Gastrocnemius medialis (tissue), 4 donors: Measurements from ENCODE around the gene PSAP. TPM values are rescaled to one million over a fixed set of nuclear protein-coding genes. Genes with fewer than 3 reads are reported as not detected.
A peak's percentile ranks its signal among the peaks of the same experiment; 100 is the strongest.

ENCODE experiments used
- ATAC-seq, 2 donors: fragments of 150-250 bp; one replicate each; pipeline ENCODE4 v1.9.1; 2016
- DNase-seq, 2 donors: peaks; one replicate each; pipeline ENCODE4 v3.0.0-alpha.2; 2019
- H3K27ac ChIP-seq, 4 donors: fragments of 200-600 bp; sonication (generic); 1 replicate in 1 of 4; 2 replicates in 3 of 4; pipeline ENCODE4 v1.5.1; 2016 to 2018; ENCODE audit warnings: mild to moderate bottlenecking in 2 of 4, moderate library complexity in 1 of 4
- H3K27me3 ChIP-seq, 3 donors: fragments of 200-600 bp; sonication (generic) in 2 of 3; 1 replicate in 1 of 3; 2 replicates in 2 of 3; pipeline versions ENCODE4 v1.5.1 to v1.6.0; 2016 to 2019; ENCODE audit warnings: mild to moderate bottlenecking in 1 of 3, moderate library complexity in 1 of 3
- H3K36me3 ChIP-seq, 2 donors: fragments of 200-600 bp; sonication (generic) in 1 of 2; one replicate each; pipeline ENCODE4 v1.5.1; 2017 to 2018
- H3K4me1 ChIP-seq, 2 donors: fragments of 200-600 bp; sonication (generic) in 1 of 2; one replicate each; pipeline ENCODE4 v1.5.1; 2016 to 2017; ENCODE audit warnings: mild to moderate bottlenecking in 2 of 2
- H3K4me3 ChIP-seq, 4 donors: fragments of 200-600 bp; sonication (generic) in 3 of 4; 1 replicate in 1 of 4; 2 replicates in 3 of 4; pipeline ENCODE4 v1.5.1; 2016 to 2019; ENCODE audit warnings: mild to moderate bottlenecking in 2 of 4
- H3K9me3 ChIP-seq, 3 donors: fragments of 200-600 bp; sonication (generic) in 2 of 3; 1 replicate in 1 of 3; 2 replicates in 2 of 3; pipeline ENCODE4 v1.5.1; 2016 to 2019
- CTCF ChIP-seq, 5 experiments: fragments of 450-650 bp in 3 of 5; fragments of 200-600 bp in 2 of 5; sonication (generic) in 2 of 5; IDR thresholded peaks in 4 of 5; conservative IDR thresholded peaks in 1 of 5; 1 replicate in 4 of 5; 2 replicates in 1 of 5; pipeline ENCODE4 v1.5.1; 2016 to 2019; ENCODE audit warnings: antibody characterized with exemption in 5 of 5, mild to moderate bottlenecking in 3 of 5, moderate library complexity in 3 of 5
- POLR2A ChIP-seq, 2 donors: fragments of 450-650 bp; IDR thresholded peaks; one replicate each; pipeline ENCODE4 v1.6.1; 2017; ENCODE audit warnings: antibody characterized with exemption in 2 of 2, mild to moderate bottlenecking in 2 of 2, moderate library complexity in 2 of 2
- in situ Hi-C, 4 donors: fragments of 200-750 bp; cut with MboI; loops; one replicate each; pipeline versions ENCODE4 v1.15.0 to v1.8.0; 2017; ENCODE audit warnings: low sequenced_read_pairs in 4 of 4
- intact Hi-C: fragments of 100-400 bp; cut with DNase I; formaldehyde crosslinking; loops from one replicate; pipeline ENCODE4 v1.15.1; 2023; ENCODE audit warnings: low total_unique reads
- total RNA-seq, 4 donors: library from RNA; depleted of rRNA; stranded (reverse); fragments of >200 nt; gene quantifications; one replicate each; pipeline versions ENCODE4 v1.1.0 to v1.2.3, GENCODE V29; 2016

PSAP gene
- total RNA-seq, 4 donors from 2014 or later: 833 to 1,730 (median 1,179) TPM

GRCh38 chr10:71819985-71820384, 31.1 kb downstream of the PSAP start:
- H3K36me3 ChIP-seq: peaks cover 10 to 100% of the 10 kb centered on the region in 2 donors

GRCh38 chr10:71819441-71819861, 31.6 kb downstream of the PSAP start:
- no peak for DNase-seq
- no peaks in the 10 kb centered on the region for H3K27me3 ChIP-seq
- no peak overlapping the region for H3K4me3 ChIP-seq
- no peaks in the 10 kb centered on the region for H3K9me3 ChIP-seq
- H3K4me1 ChIP-seq: peaks cover 15 to 25% of the 10 kb centered on the region in 2 donors
- no peak for ATAC-seq
- TF ChIP-seq POLR2A (IDR thresholded peaks at IDR 0.05) (no peak), CTCF (IDR thresholded peaks at IDR 0.05 in 4 of 5, conservative IDR thresholded peaks at IDR 0.05 in 1 of 5) (no peak)
- intact Hi-C loops: no loop called here
- H3K36me3 ChIP-seq: peaks cover 10 to 98% of the 10 kb centered on the region in 2 donors
- in situ Hi-C loops: loop anchor here (10.0 to 25.0 kb wide), 4 partner anchors 432 to 507 kb away; partner anchors contain the start of genes CDH23 (in 2 of the 4) and SLC29A3 (in 2 of the 4)
- peak overlapping the region in 3 of 4 donors; percentile 61 to 69 (median 66) for H3K27ac ChIP-seq

More at GRCh38 chr10:71819985-71820384, 31.1 kb downstream of the PSAP start:
- DNase-seq (no peak), ATAC-seq (no peak)
- peak overlapping the region in 3 of 4 donors; percentile 34 to 61 (median 38) for H3K27ac ChIP-seq
- TF ChIP-seq CTCF (IDR thresholded peaks at IDR 0.05 in 4 of 5, conservative IDR thresholded peaks at IDR 0.05 in 1 of 5) (no peak), POLR2A (IDR thresholded peaks at IDR 0.05) (no peak)
- H3K9me3 ChIP-seq: no peaks in the 10 kb centered on the region
- no peak overlapping the region for H3K4me3 ChIP-seq
- intact Hi-C loops (no loop called here), in situ Hi-C loops (loop anchor here (10.0 to 25.0 kb wide), 4 partner anchors 433 to 508 kb away; partner anchors contain the start of genes CDH23 (in 2 of the 4) and SLC29A3 (in 2 of the 4))
- no peaks in the 10 kb centered on the region for H3K27me3 ChIP-seq
- peaks cover 15 to 25% of the 10 kb centered on the region in 2 donors for H3K4me1 ChIP-seq

GRCh38 chr10:71818674-71819260, 32.3 kb downstream of the PSAP start:
- intact Hi-C loops (no loop called here), in situ Hi-C loops (loop anchor here (10.0 to 25.0 kb wide), 4 partner anchors 431 to 506 kb away; partner anchors contain the start of genes CDH23 (in 2 of the 4) and SLC29A3 (in 2 of the 4))

More at GRCh38 chr10:71818674-71819260, 32.3 kb downstream of the PSAP start:
- no peak for ATAC-seq
- H3K36me3 ChIP-seq: peaks cover 10 to 91% of the 10 kb centered on the region in 2 donors
- H3K4me3 ChIP-seq: no peak overlapping the region
- DNase-seq: no peak
- TF ChIP-seq CTCF (IDR thresholded peaks at IDR 0.05 in 4 of 5, conservative IDR thresholded peaks at IDR 0.05 in 1 of 5) (no peak), POLR2A (IDR thresholded peaks at IDR 0.05) (no peak)
- no peaks in the 10 kb centered on the region for H3K9me3 ChIP-seq
- H3K27me3 ChIP-seq: no peaks in the 10 kb centered on the region
- peaks cover 15 to 25% of the 10 kb centered on the region in 2 donors for H3K4me1 ChIP-seq
- peak overlapping the region; percentile 61 to 69 (median 68) for H3K27ac ChIP-seq
